Large intestine (tissue), 3 donors: Measurements from ENCODE around the gene HPCAL1. TPM values are rescaled to one million over a fixed set of nuclear protein-coding genes. Genes with fewer than 3 reads are reported as not detected.
A peak's percentile ranks its signal among the peaks of the same experiment; 100 is the strongest.

Source experiments
- DNase-seq, 2 donors: peaks; one replicate each; pipeline versions ENCODE4 v3.0.0 to v3.0.0-alpha.2; 2013
- H3K27ac ChIP-seq: one replicate; pipeline ENCODE4 v1.5.1; 2013; ENCODE audit warnings: low read length
- H3K27me3 ChIP-seq: 2 replicates; pipeline ENCODE4 v1.6.1; 2013; ENCODE audit warnings: low read length; ENCODE audit not compliant: control insufficient read depth, insufficient read depth
- H3K36me3 ChIP-seq: 2 replicates; pipeline ENCODE4 v1.6.1; 2013; ENCODE audit warnings: low read length; ENCODE audit not compliant: control insufficient read depth, insufficient read depth
- H3K4me1 ChIP-seq: one replicate; pipeline ENCODE4 v1.6.1; 2013; ENCODE audit warnings: low read length; ENCODE audit not compliant: control insufficient read depth, insufficient read depth
- H3K4me3 ChIP-seq: one replicate; pipeline ENCODE4 v1.5.1; 2013; ENCODE audit warnings: low read length
- H3K9me3 ChIP-seq: one replicate; pipeline ENCODE4 v1.6.1; 2013; ENCODE audit warnings: mild to moderate bottlenecking, low read depth, low read length, moderate library complexity; ENCODE audit not compliant: control insufficient read depth
- whole genome bisulfite sequencing: methylation state at CpG from one replicate; pipeline ENCODE4 v1.1.5; 2013; ENCODE audit warnings: low lambda C conversion rate; ENCODE audit not compliant: insufficient coverage; 5-methylcytosine and 5-hydroxymethylcytosine counted together
- polyA plus RNA-seq: library from polyadenylated mRNA; unstranded; fragments of 120-200 nt; gene quantifications from one replicate; pipeline ENCODE4 v1.2.1, GENCODE V29; 2013

Gene HPCAL1
- polyA plus RNA-seq, 1 donor: 68.7 TPM

DNA sequence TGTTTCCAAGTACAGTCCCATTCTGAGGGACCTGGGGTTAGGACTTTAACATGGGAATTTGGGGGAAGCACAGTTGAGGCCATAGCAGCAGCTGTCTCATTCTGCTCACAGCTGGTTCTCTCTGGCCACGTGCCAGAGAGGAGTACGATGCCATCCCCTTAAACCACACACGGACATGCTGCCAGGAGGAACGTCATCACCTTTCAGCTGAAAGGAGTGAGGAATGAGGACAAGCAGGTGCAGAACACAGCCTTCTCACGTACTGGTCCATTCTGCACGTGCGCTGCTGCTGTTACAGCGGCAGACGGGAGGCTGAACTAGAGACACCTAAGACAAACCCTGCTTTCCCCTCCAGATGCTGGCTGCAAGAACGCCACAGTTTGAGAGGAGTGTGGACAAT is 111.9 kb downstream of the HPCAL1 start:
- DNase-seq: no peak
- no CpG with 5 or more reads among the region's 10 CpGs for WGBS
- peaks cover 40% of the 10 kb centered on the region for H3K4me1 ChIP-seq
- H3K27ac ChIP-seq: peak overlapping the region; percentile 67
- H3K4me3 ChIP-seq: no peak overlapping the region
- peaks cover 2% of the 10 kb centered on the region for H3K9me3 ChIP-seq
- H3K36me3 ChIP-seq: peaks cover 14% of the 10 kb centered on the region
- no peaks in the 10 kb centered on the region for H3K27me3 ChIP-seq

- H3K9me3 ChIP-seq: peaks cover 6% of the 10 kb centered on the region
- peaks cover 18% of the 10 kb centered on the region for H3K36me3 ChIP-seq
- 100% methylated on average over 1 of the region's 8 CpGs for WGBS
- DNase-seq: no peak
- no peak overlapping the region for H3K27ac ChIP-seq
- H3K4me3 ChIP-seq: no peak overlapping the region
- no peaks in the 10 kb centered on the region for H3K27me3 ChIP-seq
- H3K4me1 ChIP-seq: peaks cover 36% of the 10 kb centered on the region
Measured at GRCh38 chr2:10415048-10415447, 112.3 kb downstream of the HPCAL1 start.

DNA sequence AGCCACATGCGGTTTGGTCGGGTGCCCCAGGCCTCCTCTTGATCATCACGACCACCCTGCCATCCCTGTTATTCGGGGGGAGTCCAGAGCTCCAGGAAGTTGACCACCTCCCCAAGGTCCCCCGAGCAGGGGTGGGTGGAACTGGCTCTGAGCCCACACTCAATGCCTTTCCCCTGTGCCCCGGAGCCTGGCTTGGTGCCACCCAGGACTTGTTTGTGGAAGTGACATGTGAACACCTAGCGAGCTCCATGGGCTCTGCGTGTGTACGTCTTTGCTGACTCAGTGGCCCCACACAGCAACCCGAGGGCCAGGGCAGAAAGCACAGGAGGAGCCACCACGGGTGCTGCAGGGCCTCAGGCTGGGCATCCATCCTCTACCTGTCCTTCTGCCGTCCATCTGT is 112.9 kb downstream of the HPCAL1 start:
- H3K27me3 ChIP-seq: no peaks in the 10 kb centered on the region
- no CpG with 5 or more reads among the region's 12 CpGs for WGBS
- peaks cover 30% of the 10 kb centered on the region for H3K4me1 ChIP-seq
- no peak overlapping the region for H3K4me3 ChIP-seq
- H3K27ac ChIP-seq: no peak overlapping the region
- no peak for DNase-seq
- peaks cover 7% of the 10 kb centered on the region for H3K9me3 ChIP-seq
- peaks cover 22% of the 10 kb centered on the region for H3K36me3 ChIP-seq

DNA sequence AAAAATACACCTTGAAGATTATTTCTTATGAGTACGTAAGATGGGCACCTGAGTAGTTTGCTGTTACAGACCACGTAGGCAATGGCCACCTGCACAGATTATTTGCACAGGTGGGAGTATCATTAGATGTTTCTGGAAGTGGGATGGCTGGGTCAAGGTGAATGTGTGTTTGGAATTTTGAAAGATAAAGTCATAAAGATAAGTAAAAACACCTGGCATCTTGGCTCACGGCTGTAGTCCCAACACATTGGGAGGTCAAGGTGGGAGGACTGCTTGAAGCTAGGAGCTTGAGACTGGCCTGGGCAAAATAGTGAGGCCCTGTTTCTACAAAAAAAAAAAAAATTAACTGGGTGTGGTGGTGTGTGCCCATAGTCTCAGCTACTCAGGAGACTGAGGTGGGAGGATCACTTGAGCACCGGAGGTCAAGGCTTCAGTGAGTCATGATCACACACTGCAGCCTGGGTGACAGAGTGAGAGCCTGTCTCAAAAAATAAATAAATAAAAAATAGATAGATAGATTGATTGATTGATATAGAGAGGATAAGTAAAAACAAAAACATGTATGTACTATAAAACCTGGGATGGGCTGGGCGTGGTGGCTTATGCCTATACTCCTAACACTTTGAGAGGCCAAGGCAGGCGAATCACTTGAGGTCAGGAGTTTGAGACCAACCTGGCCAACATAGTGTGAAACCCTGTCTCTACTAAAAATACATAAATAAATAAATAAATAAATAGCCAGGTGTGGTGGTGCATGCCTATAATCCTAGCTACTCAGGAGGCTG is 115.0 kb downstream of the HPCAL1 start:
- DNase-seq: peak in 1 of 2 donors; percentile 63
- H3K27ac ChIP-seq: no peak overlapping the region
- H3K4me3 ChIP-seq: no peak overlapping the region
- H3K27me3 ChIP-seq: no peaks in the 10 kb centered on the region
- peaks cover 7% of the 10 kb centered on the region for H3K9me3 ChIP-seq
- peaks cover 27% of the 10 kb centered on the region for H3K36me3 ChIP-seq
- H3K4me1 ChIP-seq: peaks cover 26% of the 10 kb centered on the region
- WGBS: no CpG with 5 or more reads among the region's 6 CpGs

DNA sequence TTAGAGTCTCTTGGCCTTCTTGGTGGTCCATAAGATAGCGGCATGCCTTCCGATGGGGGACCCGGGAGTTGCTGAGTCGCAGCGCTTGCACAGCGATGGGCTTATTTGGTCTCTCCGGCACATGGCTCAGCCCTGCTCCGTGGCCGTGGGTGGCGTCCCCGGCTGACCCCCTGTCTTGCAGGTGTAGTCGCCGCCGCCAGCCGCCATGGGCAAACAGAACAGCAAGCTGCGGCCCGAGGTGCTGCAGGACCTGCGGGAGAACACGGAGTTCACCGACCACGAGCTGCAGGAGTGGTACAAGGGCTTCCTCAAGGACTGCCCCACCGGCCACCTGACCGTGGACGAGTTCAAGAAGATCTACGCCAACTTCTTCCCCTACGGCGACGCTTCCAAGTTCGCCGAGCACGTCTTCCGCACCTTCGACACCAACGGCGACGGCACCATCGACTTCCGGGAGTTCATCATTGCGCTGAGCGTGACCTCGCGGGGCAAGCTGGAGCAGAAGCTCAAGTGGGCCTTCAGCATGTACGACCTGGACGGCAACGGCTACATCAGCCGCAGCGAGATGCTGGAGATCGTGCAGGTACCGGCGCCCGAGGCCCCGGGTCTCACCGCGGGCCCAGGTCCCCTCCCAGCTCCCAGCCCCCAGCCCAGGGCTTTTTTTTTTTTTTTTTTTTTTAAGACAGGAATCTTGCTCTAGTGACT is 117.0 kb downstream of the HPCAL1 start:
- H3K4me1 ChIP-seq: peaks cover 6% of the 10 kb centered on the region
- DNase-seq: no peak
- H3K36me3 ChIP-seq: peaks cover 44% of the 10 kb centered on the region
- H3K27ac ChIP-seq: no peak overlapping the region
- H3K9me3 ChIP-seq: peaks cover 7% of the 10 kb centered on the region
- WGBS: no CpG with 5 or more reads among the region's 54 CpGs
- no peaks in the 10 kb centered on the region for H3K27me3 ChIP-seq
- no peak overlapping the region for H3K4me3 ChIP-seq

DNA sequence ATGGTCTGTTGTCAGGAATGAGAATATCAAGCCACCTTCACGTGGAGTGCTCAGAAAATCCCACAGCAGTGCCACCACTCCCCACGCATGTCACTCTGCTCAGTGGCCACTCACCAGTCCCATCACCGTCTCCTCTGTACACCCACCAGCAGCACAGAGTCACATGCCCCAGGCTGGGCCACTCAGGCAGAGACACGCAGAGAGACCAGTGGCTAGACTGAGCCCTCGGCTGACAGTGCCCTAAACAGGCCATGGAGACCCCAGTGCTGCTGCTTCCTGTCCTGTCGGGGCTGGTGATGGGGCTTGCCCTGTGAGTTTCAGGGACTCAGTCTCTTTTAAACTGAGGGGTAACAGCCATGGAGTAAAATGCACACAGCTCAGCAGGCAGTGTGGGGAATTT is 119.5 kb downstream of the HPCAL1 start:
- Histone ChIP-seq H3K27me3 (no peaks in the 10 kb centered on the region), H3K4me3 (no peak overlapping the region), H3K27ac (no peak overlapping the region), H3K36me3 (peaks cover 68% of the 10 kb centered on the region), H3K4me1 (no peaks in the 10 kb centered on the region), H3K9me3 (peaks cover 7% of the 10 kb centered on the region)
- DNase-seq: no peak
- WGBS: no CpG with 5 or more reads among the region's 6 CpGs

DNA sequence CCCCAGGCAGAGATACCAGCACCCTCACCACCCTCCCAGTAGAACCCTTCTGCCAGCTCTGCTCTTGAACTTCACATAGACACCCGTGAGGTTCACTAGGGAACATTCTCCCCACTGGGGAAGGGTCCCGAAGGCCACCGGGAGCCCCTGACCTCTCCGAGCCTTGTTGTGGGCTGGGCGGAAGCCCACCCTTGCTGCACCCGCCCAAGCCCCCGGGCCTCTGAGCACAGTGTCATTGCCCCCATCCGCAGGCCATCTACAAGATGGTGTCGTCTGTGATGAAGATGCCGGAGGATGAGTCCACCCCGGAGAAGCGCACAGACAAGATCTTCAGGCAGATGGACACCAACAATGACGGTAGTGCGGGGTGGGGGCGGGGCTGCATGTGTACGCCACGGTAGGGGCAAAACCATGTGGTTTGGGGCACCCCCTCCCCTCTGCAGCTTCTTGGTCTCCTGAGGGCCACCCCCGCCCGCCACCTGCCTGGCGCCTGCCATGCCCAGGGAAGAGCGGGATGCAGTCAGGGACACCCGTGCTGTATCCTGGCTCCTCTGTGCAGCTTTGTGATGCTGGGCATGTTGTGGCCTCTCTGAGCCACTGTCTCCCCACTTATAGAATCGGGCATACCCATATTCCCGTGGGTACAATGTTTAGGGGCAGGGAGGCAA is 120.2 kb downstream of the HPCAL1 start:
- Histone ChIP-seq H3K27me3 (no peaks in the 10 kb centered on the region), H3K4me1 (peaks cover 2% of the 10 kb centered on the region), H3K4me3 (no peak overlapping the region), H3K36me3 (peaks cover 74% of the 10 kb centered on the region), H3K27ac (no peak overlapping the region), H3K9me3 (peaks cover 7% of the 10 kb centered on the region)
- no CpG with 5 or more reads among the region's 24 CpGs for WGBS
- no peak for DNase-seq

DNA sequence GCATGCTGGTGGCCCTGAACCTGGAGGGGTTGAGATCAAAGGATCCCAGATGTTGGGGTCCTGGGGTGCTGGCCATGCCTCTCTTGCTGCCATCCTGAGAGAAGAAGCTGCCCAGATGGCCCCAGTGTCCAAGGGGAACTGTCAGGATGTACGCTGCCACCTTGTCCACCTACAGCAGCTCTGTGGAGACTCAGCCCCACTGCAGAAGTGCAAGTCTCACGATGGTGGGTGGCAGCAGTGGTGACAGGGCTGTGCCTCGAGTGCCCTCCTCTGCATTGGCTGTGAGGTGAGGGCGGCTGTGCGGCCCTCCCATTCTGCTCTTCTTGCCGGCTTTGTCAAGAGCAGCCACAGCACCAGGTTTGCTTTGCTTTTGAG is 120.7 kb downstream of the HPCAL1 start:
- H3K4me3 ChIP-seq: no peak overlapping the region
- H3K27ac ChIP-seq: no peak overlapping the region
- peaks cover 7% of the 10 kb centered on the region for H3K4me1 ChIP-seq
- peaks cover 7% of the 10 kb centered on the region for H3K9me3 ChIP-seq
- DNase-seq: no peak
- WGBS: no CpG with 5 or more reads among the region's 6 CpGs
- H3K27me3 ChIP-seq: no peaks in the 10 kb centered on the region
- H3K36me3 ChIP-seq: peaks cover 79% of the 10 kb centered on the region

GRCh38 chr2:10424051-10424450 is 121.3 kb downstream of the HPCAL1 start:
- H3K4me3 ChIP-seq: no peak overlapping the region
- WGBS: no CpG with 5 or more reads among the region's 11 CpGs
- H3K4me1 ChIP-seq: peaks cover 12% of the 10 kb centered on the region
- H3K27ac ChIP-seq: no peak overlapping the region
- no peak for DNase-seq
- peaks cover 7% of the 10 kb centered on the region for H3K9me3 ChIP-seq
- no peaks in the 10 kb centered on the region for H3K27me3 ChIP-seq
- H3K36me3 ChIP-seq: peaks cover 80% of the 10 kb centered on the region

GRCh38 chr2:10424916-10425505 is 122.3 kb downstream of the HPCAL1 start:
- Histone ChIP-seq H3K4me1 (peaks cover 15% of the 10 kb centered on the region), H3K9me3 (peaks cover 1% of the 10 kb centered on the region), H3K4me3 (no peak overlapping the region), H3K36me3 (peaks cover 78% of the 10 kb centered on the region), H3K27ac (no peak overlapping the region), H3K27me3 (no peaks in the 10 kb centered on the region)
- DNase-seq: no peak
- no CpG with 5 or more reads among the region's 8 CpGs for WGBS
